DMS79 (cell line): ENCODE results near the gene NKD1.
"Not testable (repeated sequence)": the region's sequence is repeated elsewhere in the genome, so short reads cannot be mapped to it uniquely, and the experiment has no call there.

Experiments used
- DNase-seq: peaks from one replicate; lab custom pipeline; 2025; lab: John Stamatoyannopoulos, UW

The NKD1 gene

DNA sequence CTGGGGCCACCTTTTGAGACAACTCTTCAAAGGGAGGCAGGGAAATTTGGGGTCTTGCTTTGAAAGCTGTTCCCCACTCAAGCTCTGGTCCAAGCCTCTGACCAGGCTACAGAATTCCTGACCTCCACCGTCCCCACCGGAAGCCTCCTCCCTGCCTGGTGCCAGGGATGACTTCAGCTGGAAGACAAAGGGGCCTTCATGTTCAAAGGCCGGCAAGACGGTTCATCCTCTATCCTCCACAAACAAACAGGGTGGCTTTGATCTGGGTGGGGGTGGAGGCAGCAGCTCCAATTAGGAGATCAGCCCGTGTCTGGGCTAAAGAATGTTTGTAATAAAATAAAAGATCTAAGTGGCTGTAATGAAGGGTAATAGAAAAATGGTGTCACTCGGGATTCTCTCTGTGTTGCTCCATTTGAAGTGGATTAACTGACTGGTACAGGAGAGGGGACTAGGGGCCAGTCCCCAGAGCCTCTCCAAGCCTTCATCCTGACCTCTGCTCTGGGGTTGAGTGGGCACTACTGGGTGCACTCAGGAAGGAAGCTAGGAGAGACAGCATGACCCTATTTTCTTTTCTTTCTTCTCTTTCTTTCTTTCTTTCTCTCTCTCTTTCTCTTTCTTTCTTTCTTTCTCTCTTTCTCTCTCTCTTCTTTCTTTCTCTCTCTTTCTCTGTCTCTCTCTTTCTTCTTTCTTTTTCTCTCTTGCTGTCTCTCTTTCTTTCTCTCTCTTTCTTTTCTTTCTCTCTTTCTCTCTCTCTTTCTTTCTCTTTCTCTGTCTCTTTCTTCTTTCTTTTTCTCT lies 27.5 kb upstream of the NKD1 start:
- DNase-seq = no peak

DNA sequence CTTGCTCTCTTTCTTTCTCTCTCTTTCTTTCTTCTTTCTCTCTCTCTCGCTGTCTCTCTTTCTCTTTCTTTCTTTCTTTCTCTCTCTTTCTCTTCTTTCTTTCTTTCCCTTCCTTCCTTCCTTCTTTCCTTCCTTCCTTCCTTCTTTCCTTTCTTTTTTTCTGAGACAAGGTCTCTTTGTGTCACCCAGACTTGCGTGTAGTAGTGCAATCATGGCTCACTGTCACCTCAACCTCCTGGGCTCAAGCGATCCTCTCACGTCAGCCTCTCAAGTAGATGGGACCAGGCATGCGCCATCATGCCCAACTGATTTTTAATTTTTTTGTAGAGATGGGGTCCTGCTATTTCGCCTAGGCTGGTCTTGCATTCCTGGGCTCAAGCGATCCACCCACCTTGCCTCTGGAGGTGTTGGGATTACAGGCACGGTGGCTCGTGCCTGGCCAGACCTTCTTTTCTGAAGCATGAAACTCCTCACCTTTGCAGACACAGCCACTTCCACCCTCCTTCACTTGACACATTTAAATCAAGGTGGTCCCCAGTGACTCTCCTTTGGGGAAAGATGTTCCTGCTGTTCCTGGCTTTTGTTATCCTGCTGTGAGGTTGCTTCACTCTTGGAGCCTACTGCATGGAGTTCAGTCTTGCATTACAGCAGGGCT lies 26.8 kb upstream of the NKD1 start:
- DNase-seq = no peak

- no peak for DNase-seq
Observed at GRCh38 chr16:50522324-50522723, 25.9 kb upstream of the NKD1 start.

DNA sequence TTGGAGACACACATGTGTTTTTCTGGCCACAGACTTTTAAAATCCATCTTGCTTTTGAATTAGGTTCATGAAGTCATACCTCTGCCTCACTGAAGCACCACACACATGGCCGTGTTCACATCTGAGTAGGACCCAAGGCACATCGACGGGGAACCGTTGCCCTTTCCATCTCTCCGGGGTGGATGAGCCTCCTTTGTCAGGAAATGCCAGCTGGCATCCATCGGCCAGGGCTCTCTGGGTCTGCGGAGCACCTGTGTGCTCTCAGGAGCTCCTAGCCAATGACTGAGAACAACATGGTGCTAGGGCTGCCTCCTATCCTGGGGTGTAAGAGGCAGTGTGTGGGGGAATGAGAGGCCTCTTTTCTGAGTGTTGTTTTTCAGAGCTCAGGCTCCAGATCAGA lies 24.5 kb upstream of the NKD1 start:
- DNase-seq = no peak

DNA sequence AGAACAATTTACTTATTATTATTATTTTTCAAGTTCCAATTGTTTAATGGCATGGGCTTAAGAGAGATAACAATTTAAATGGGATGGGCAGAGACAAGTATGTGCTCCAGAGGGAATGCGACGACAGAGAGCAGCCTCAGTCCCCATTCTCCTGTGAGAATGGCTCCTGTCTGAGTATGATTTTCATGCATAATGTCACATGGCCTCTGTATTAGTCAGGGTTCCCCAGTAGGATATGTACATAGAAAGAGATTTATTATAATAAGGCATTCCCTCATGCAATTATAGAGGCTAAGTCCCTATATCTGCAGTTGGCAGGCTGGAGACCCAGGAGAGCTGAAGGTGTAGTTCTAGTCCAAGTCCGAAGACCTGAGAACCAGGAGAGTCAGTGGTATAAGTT lies 22.9 kb upstream of the NKD1 start:
- no peak for DNase-seq

GRCh38 chr16:50525716-50526115 lies 22.5 kb upstream of the NKD1 start:
- DNase-seq = no peak

DNA sequence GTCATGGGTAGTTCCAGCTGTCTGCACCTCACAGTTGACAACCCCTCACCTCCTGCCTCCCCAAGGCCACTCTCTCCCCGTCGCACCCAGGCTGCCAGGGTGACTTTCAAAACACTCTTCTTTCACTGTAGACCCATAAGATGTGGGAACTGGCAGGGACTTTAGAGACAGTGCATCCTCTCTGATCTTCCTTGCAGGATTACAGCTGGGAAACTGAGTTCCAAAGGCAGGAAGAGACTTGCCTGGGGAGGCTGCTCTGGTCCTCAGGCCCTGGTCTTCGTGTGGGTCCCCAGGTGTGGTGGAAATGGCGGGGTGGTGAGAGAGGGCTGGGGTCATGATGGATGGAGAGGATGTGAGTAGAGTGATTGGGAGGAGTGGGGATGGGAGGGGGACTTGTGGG lies 21.9 kb upstream of the NKD1 start:
- no peak for DNase-seq

GRCh38 chr16:50526796-50527195 lies 21.4 kb upstream of the NKD1 start:
- DNase-seq = no peak

GRCh38 chr16:50528820-50529219 lies 19.4 kb upstream of the NKD1 start:
- DNase-seq = no peak

- no peak for DNase-seq
Observed at GRCh38 chr16:50529334-50529733, 18.9 kb upstream of the NKD1 start.

- DNase-seq = no peak
Observed at GRCh38 chr16:50530277-50531236, 17.6 kb upstream of the NKD1 start.

GRCh38 chr16:50531359-50531758 lies 16.8 kb upstream of the NKD1 start:
- no peak for DNase-seq

GRCh38 chr16:50531901-50532300 lies 16.3 kb upstream of the NKD1 start:
- no peak for DNase-seq

DNA sequence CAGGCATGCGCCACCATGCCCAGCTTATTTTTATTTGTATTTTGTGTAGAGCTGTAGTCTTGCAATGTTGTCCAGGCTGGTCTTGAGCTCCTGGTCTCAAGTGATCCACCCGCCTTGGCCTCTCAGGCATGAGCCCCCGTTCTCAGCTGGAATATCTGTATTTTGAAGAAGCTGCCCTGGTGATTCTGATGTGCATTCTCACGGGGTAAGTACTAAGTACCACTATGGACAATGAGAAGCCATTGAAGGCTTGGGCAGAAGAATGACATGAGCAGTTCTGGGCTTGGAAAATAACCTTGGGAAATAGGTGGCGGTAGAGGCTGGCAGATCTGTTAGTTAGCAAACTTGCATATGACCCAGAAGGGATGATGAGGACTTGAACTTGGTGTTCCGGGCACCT lies 15.6 kb upstream of the NKD1 start:
- no peak for DNase-seq

DNA sequence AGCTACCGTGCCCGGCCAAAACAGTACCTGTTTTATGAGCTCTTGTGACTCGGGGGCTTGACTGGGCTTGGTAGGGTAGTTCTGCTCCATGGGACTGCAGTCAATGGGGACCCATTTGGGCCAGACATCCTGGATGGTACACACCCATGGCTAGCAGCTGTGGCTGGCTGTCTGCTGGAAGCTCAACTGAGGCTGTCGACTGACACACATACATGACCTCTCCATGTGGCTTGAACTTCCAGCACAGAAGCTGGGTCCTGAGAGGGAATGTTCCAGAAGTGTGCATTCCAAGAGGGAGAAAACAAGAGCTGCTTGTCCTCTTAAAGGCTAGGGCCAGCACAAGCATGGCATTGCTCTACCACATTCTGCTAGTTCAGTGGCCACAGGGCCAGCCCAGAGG lies 14.9 kb upstream of the NKD1 start:
- DNase-seq = no peak

GRCh38 chr16:50534091-50534490 lies 14.1 kb upstream of the NKD1 start:
- no peak for DNase-seq

GRCh38 chr16:50534556-50534955 lies 13.6 kb upstream of the NKD1 start:
- DNase-seq = no peak

GRCh38 chr16:50534958-50535357 lies 13.2 kb upstream of the NKD1 start:
- DNase-seq = no peak

DNA sequence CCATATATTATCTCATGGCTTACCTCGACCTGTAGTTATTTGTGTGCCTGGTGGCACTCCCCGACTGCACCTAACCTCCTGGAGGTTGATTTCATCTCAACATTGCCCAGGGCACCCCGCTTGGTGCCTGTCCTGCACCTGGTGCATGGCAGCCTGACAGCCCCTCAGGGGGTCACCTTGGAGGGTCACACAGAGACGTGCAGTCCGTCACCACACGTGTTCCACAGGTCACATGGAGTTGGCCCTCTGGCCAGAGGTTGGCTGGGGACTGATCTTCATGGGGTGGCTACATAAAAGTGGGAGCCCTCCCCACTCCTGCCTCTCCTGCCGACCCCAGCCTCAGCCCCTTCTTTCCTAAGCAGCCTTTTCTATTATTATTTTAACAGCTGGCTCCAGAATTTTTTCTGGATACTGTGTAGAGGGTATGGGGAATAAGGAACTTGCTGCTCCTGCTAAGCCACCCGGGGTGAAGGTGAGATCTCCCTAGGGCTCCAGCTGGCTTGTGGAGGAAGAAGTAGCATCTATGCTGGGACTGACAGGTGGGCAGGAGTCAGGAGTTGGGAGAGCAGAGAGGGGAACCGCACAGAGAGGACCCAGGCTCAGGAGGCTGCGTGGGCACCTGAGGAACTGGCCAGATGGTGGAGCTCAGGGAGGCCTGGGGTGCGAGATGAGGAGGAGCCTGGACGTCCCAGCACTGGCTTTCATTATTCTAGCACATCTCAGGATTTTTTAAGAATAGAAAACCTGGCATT lies 12.5 kb upstream of the NKD1 start:
- no peak for DNase-seq

DNA sequence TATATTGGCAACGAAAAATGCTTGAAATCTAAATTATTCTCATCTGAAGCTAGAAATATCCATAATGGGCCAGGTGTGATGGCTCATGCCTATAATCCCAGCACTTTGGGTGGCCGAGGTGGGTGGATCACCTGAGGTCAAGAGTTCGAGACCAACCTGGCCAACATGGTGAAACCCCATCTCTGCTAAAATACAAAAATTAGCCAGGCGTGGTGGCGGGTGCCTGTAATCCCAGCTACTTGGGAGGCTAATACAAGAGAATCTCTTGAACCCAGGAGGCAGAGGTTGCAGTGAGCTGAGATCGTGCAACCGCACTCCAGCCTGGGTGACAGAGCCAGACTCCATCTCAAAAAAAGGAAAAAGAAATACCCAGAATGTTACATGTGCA lies 11.9 kb upstream of the NKD1 start:
- not testable (repeated sequence) for DNase-seq

DNA sequence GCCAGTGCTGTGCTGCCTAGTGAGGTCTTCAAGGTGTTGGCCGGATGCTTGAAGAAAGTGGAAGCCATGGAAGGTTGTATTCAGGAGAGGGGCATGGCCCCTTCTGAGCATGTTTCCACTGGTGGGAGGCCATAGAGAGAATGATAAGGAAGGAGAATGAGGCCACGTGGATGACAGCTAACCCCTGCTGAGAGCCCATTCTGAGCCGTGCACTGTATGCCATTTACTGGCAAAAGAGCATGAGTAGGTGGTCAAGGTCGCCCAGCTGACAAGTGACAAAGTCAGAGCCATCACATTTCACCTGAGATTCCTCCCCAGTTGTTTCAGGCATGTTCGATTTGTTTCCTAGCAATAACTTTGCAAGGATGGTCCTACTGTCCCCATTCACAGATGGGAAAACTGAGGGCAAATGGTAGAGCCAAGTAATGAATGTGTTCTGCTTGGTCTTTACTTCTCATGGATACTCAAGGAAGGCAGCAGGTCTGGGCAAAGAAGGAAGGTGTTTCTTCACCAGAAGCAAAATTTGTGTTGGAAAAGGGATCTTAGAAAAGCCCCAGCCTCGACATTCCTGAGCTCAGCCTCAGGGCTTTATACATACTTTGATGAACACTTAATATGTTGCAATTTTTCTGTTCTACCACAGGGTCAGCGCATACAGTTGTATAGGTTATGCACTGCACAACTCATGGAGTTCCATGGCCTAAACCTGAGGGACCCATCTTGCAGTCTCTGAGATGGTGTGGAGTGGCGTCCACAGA lies 10.5 kb upstream of the NKD1 start:
- DNase-seq = no peak
